HFFc6 (cell line): Measurements from ENCODE around the gene MRPS30. TPM values are rescaled to one million over a fixed set of nuclear protein-coding genes. Genes with fewer than 3 reads are reported as not detected.

Experiments
- DNase-seq: peaks from one replicate; pipeline ENCODE4 v3.0.0-alpha.2; 2018
- H3K27ac Mint-ChIP-seq: 2 replicates; pipeline ENCODE4 v1.8.0; 2020; ENCODE audit warnings: mild to moderate bottlenecking, mixed read lengths
- H3K27me3 Mint-ChIP-seq: 2 replicates; pipeline ENCODE4 v1.8.0; 2021; ENCODE audit warnings: mild to moderate bottlenecking, moderate library complexity, mixed read lengths; ENCODE audit not compliant: insufficient read depth
- H3K36me3 Mint-ChIP-seq: 2 replicates; pipeline ENCODE4 v1.8.0; 2021; ENCODE audit warnings: low read depth, mixed read lengths
- H3K4me1 Mint-ChIP-seq: 2 replicates; pipeline ENCODE4 v1.8.0; 2020; ENCODE audit warnings: low read depth, mixed read lengths
- H3K4me3 Mint-ChIP-seq: 2 replicates; pipeline ENCODE4 v1.8.0; 2020; ENCODE audit warnings: mild to moderate bottlenecking, moderate library complexity, mixed read lengths
- H3K9me3 Mint-ChIP-seq: 2 replicates; pipeline ENCODE4 v1.8.0; 2020; ENCODE audit warnings: mild to moderate bottlenecking, mixed read lengths
- CTCF ChIP-seq: fragments of 200-600 bp; sonication (generic); IDR thresholded peaks from 2 replicates; pipeline ENCODE4 v1.5.0; 2021; ENCODE audit warnings: antibody characterized with exemption, mild to moderate bottlenecking
- total RNA-seq, 6 experiments: library from RNA; stranded (reverse); fragmentation: NEBNext Ultra II Directional; extraction: Animal tissue kit (Norgen Biotek cat#: 25700); gene quantifications; 2 replicates in 1 of 6; 3 replicates in 5 of 6; pipeline ENCODE4 v1.2.3, GENCODE V29; 2021

Gene MRPS30
- total RNA-seq, 6 experiments from 2014 or later: 28.3 to 33.7 (median 30.9) TPM

- Mint-ChIP-seq H3K4me1 (no peaks in the 10 kb centered on the region), H3K9me3 (no peaks in the 10 kb centered on the region), H3K27me3 (no peaks in the 10 kb centered on the region; the same call in 1 of the 2 replicates), H3K27ac (no peak overlapping the region), H3K4me3 (no peak overlapping the region), H3K36me3 (no peaks in the 10 kb centered on the region)
- peak; percentile 40; the same call in 1 of the 2 replicates for TF ChIP-seq CTCF
- no peak for DNase-seq
Measured at GRCh38 chr5:44862808-44863207, 54.1 kb downstream of the MRPS30 start.
